Measurements from ENCODE around the gene JTB.
A peak's percentile ranks its signal among the peaks of the same experiment; 100 is the strongest.

The JTB gene

GRCh38 chr1:153978274-153978909 is 918 bp upstream of the JTB start:
- DNase-seq (ENCODE audit: low spot score), result peak; percentile 72

- no peak for DNase-seq (ENCODE audit: low spot score)
Observed at GRCh38 chr1:153976819-153977249, 640 bp downstream of the JTB start.

GRCh38 chr1:153973525-153973924 is 3.9 kb downstream of the JTB start:
- DNase-seq (ENCODE audit: low spot score), result no peak

GRCh38 chr1:153973071-153973470 is 4.4 kb downstream of the JTB start:
- no peak for DNase-seq (ENCODE audit: low spot score)

GRCh38 chr1:153970346-153970745 is 7.1 kb downstream of the JTB start:
- DNase-seq (ENCODE audit: low spot score), result no peak

- DNase-seq (ENCODE audit: low spot score), result no peak
Observed at GRCh38 chr1:153968972-153969371, 8.5 kb downstream of the JTB start.

GRCh38 chr1:153968408-153968807 is 9.1 kb downstream of the JTB start:
- DNase-seq (ENCODE audit: low spot score), result no peak

GRCh38 chr1:153968000-153968363 is 9.5 kb downstream of the JTB start:
- no peak for DNase-seq (ENCODE audit: low spot score)

- peak; percentile 97 for DNase-seq (ENCODE audit: low spot score)
Observed at GRCh38 chr1:153967107-153967999, 10.1 kb downstream of the JTB start, which contains the start of gene CREB3L4. CREB3L4 (plus strand) TSS chr1:153967902; CDS start chr1:153968526, 624 bp downstream.

- peak; percentile 79 for DNase-seq (ENCODE audit: low spot score)
Observed at GRCh38 chr1:153963850-153964331, 13.6 kb downstream of the JTB start.

- DNase-seq (ENCODE audit: low spot score), result peak; percentile 97
Observed at GRCh38 chr1:153963030-153963849, 14.2 kb downstream of the JTB start, which contains the start of gene SLC39A1. SLC39A1 (minus strand) TSS chr1:153963537; CDS start chr1:153962715, 822 bp downstream.

- DNase-seq (ENCODE audit: low spot score), result peak; percentile 85
Observed at GRCh38 chr1:153962088-153963029, 15.1 kb downstream of the JTB start.

GRCh38 chr1:153961421-153961820 is 16.1 kb downstream of the JTB start:
- DNase-seq (ENCODE audit: low spot score), result no peak

GRCh38 chr1:153960206-153960605 is 17.3 kb downstream of the JTB start:
- no peak for DNase-seq (ENCODE audit: low spot score)

- no peak for DNase-seq (ENCODE audit: low spot score)
Observed at GRCh38 chr1:153959454-153959853, 18.0 kb downstream of the JTB start.

- no peak for DNase-seq (ENCODE audit: low spot score)
Observed at GRCh38 chr1:153958961-153959260, 18.6 kb downstream of the JTB start.

GRCh38 chr1:153958111-153958960 is 19.1 kb downstream of the JTB start, which contains the start of gene CRTC2:
CRTC2 (minus strand) TSS chr1:153958612; CDS start chr1:153958497, 115 bp downstream.
- peak; percentile 98 for DNase-seq (ENCODE audit: low spot score)

- DNase-seq (ENCODE audit: low spot score), result peak; percentile 38
Observed at GRCh38 chr1:153957744-153958110, 19.7 kb downstream of the JTB start.

GRCh38 chr1:153956997-153957715 is 20.3 kb downstream of the JTB start:
- no peak for DNase-seq (ENCODE audit: low spot score)

All from RKO (cell line).